NT2/D1 (cell line): ENCODE results near the gene PHF5A.

Source experiments
- DNase-seq: peaks from one replicate; pipeline ENCODE4 v3.0.0-alpha.2; 2011; ENCODE audit warnings: low read depth, low spot score
- H3K27me3 ChIP-seq: 2 replicates; pipeline ENCODE4 v1.6.0; 2011; ENCODE audit warnings: mild to moderate bottlenecking; ENCODE audit not compliant: insufficient read length, insufficient read depth
- H3K36me3 ChIP-seq: 2 replicates; pipeline ENCODE4 v1.6.1; 2011; ENCODE audit warnings: mild to moderate bottlenecking, low read length, mixed read lengths; ENCODE audit not compliant: insufficient read depth, insufficient read length
- H3K4me1 ChIP-seq: 2 replicates; pipeline ENCODE4 v1.5.1; 2011; ENCODE audit not compliant: insufficient read depth, insufficient read length
- H3K4me3 ChIP-seq: 2 replicates; pipeline ENCODE4 v1.5.1; 2011; ENCODE audit warnings: low read depth; ENCODE audit not compliant: insufficient read length
- H3K9ac ChIP-seq: 2 replicates; pipeline ENCODE4 v1.6.0; 2011; ENCODE audit warnings: low read depth; ENCODE audit not compliant: insufficient read length
- H3K9me3 ChIP-seq: 2 replicates; pipeline ENCODE4 v1.5.1; 2011; ENCODE audit warnings: mild to moderate bottlenecking, low read length; ENCODE audit not compliant: insufficient read depth
- SUZ12 ChIP-seq: IDR thresholded peaks from 2 replicates; pipeline ENCODE4 v1.6.1; 2011; ENCODE audit not compliant: insufficient read length, insufficient read depth; ENCODE audit errors: extremely low read depth
- YY1 ChIP-seq: IDR thresholded peaks from 2 replicates; pipeline ENCODE4 v1.6.1; 2011; ENCODE audit not compliant: insufficient read length, insufficient read depth
- ZNF274 ChIP-seq: IDR thresholded peaks from 2 replicates; pipeline ENCODE4 v1.6.1; 2011; ENCODE audit warnings: mild to moderate bottlenecking, low read depth, low read length

The PHF5A gene, protein sequence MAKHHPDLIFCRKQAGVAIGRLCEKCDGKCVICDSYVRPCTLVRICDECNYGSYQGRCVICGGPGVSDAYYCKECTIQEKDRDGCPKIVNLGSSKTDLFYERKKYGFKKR

DNA sequence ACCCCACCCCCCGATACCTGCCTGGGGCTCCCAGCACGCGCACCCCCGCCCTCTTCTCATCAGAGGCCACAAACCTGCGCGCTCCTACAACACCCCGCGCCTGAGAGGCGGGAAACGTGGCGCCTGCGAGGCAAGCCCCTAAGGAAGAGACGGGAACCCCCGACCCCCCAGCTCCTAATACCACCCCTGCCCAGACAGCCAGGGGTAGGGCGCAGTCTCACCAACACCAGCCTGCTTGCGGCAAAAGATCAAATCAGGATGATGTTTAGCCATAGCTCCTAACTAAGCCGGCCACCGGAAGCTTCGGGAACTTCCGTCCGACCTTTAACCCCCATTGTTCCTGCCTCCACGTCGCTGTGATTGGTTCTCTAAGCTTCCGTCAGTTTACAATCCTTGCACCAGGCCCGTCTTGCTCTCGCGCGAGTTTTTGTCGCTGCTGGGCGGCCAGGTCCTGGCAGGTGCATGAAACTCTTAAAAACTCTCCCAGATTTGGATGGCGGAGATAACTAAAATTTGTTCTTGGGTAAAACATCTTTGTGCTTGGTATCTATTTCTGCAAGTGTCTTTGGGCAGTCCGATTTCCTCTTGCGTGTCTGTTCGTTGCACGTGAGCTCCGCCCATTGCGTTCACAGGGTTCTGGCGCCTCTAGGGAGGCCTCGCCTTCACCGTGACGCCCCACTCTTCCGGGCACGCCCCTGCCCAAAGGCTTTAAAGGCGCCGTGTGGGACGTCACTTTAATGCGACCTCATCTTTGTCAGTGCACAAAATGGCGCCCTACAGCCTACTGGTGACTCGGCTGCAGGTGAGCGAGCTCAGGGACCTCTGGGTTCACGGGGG is at the start of gene PHF5A, which contains the start of gene ACO2:
PHF5A (minus strand) TSS at position 312 of the 837 bp plus-strand sequence; CDS start at position 273, 39 bp downstream.
ACO2 (plus strand) TSS at position 737 of the 837 bp plus-strand sequence; CDS start at position 767, 30 bp downstream.
- Histone ChIP-seq H3K9ac (peak within 1 kb of the TSS; percentile 84), H3K27me3 (no peaks in the 10 kb centered on the region), H3K4me1 (no peaks in the 10 kb centered on the region), H3K36me3 (peaks cover 61% of the 10 kb centered on the region), H3K4me3 (peak within 1 kb of the TSS; percentile 73), H3K9me3 (no peaks in the 10 kb centered on the region)
- TF ChIP-seq SUZ12 (no peak), YY1 (peak; percentile 89)
- DNase-seq, result peak; percentile 94

DNA sequence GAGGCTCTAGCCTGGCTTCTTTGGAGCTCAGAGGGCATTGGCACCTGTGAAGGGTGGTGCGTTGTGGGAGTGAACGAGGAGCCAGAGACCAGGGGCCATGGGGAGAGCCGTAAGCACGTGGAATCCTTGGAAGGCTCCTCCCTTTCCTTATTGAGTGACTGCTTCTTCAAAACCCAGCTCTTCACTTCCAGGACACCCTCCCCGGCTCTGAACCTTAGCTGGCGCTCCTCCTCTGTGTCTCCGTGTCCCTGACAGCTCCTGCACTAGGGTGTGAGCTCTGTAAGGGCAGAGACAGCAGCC is 49.5 kb upstream of the PHF5A start:
- Histone ChIP-seq H3K4me3 (no peak overlapping the region), H3K27me3 (no peaks in the 10 kb centered on the region), H3K36me3 (peaks cover 78% of the 10 kb centered on the region), H3K9me3 (no peaks in the 10 kb centered on the region), H3K4me1 (peaks cover 10% of the 10 kb centered on the region), H3K9ac (no peak overlapping the region)
- DNase-seq, result no peak
- TF ChIP-seq SUZ12 (no peak), YY1 (no peak), ZNF274 (no peak)

DNA sequence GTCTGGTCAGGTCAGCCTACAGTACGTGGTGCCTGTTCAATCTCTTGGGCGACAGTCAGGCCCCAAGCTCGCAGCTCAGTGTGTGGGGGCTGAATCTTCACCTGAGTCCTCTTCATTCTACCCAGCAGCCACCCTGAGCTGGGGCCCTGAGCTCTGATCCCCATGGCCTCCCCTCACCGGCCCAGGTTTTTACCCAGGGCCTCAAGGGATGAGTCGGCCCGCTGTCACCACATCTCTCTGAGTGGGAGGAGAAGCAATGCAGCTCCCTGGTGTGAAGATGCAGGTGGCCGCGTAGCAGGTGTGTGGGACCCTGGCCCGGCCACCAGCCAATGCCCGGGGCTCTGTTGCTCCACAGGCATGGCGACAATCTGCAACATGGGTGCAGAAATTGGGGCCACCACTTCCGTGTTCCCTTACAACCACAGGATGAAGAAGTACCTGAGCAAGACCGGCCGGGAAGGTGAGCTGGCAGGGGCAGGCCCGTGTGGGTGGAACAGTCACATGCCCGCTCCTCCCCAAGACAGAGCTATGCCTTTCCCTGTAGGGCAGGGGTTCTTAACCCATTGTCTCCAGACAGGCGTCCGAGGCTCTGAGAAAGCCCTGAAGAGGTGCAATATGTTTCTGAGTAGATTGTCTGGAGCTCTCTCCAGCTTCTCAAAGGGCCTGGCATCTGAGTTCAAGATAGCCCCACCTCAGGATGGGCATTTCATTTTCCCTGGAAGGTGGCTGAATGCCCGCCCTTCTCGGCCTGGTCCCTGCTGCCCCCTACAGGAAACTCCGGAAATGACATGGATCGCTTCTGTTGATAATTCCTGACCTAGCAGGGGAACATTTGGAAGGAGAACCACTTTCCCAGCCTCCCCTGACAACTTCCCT is 48.9 kb upstream of the PHF5A start:
- TF ChIP-seq YY1, result no peak
- no peak for TF ChIP-seq SUZ12
- no peak for TF ChIP-seq ZNF274
- Histone ChIP-seq H3K4me1 (peaks cover 14% of the 10 kb centered on the region), H3K4me3 (no peak overlapping the region), H3K27me3 (no peaks in the 10 kb centered on the region), H3K9ac (no peak overlapping the region), H3K36me3 (peaks cover 78% of the 10 kb centered on the region), H3K9me3 (no peaks in the 10 kb centered on the region)
- no peak for DNase-seq

- Histone ChIP-seq H3K4me3 (no peak overlapping the region), H3K36me3 (peaks cover 84% of the 10 kb centered on the region), H3K27me3 (no peaks in the 10 kb centered on the region), H3K9ac (no peak overlapping the region), H3K9me3 (no peaks in the 10 kb centered on the region), H3K4me1 (peaks cover 18% of the 10 kb centered on the region)
- DNase-seq, result no peak
- TF ChIP-seq YY1, result no peak
- no peak for TF ChIP-seq ZNF274
- no peak for TF ChIP-seq SUZ12
Measured at GRCh38 chr22:41516462-41516861, 48.0 kb upstream of the PHF5A start.

DNA sequence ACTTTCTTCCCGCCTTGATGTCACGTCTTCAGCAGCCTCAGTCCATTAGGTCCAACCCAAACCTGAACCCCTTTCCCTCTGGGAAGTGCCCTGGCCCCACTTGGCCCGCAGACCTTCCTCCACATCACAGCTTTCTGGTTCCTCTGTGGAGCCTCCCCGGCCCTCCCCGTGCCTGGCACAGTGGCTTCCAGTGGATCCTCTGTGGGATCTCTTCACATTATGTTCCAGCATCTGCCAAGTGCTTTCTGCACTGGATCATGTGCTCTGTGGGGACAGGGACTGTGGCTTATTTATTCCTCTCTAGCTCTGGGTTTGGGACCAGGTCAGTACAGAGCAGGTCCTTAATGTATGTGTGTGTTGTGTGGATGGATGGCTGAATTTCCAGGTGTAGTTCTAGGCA is 44.9 kb upstream of the PHF5A start:
- no peak for DNase-seq
- no peak for TF ChIP-seq YY1
- TF ChIP-seq ZNF274, result no peak
- no peak for TF ChIP-seq SUZ12
- H3K9ac ChIP-seq, result peak overlapping the region; percentile 64
- H3K36me3 ChIP-seq, result peaks cover 69% of the 10 kb centered on the region
- peaks cover 23% of the 10 kb centered on the region for H3K4me1 ChIP-seq
- no peak overlapping the region for H3K4me3 ChIP-seq
- no peaks in the 10 kb centered on the region for H3K27me3 ChIP-seq
- H3K9me3 ChIP-seq, result no peaks in the 10 kb centered on the region

- peaks cover 71% of the 10 kb centered on the region for H3K36me3 ChIP-seq
- no peak for TF ChIP-seq YY1
- no peak for TF ChIP-seq SUZ12
- TF ChIP-seq ZNF274, result no peak
- no peak overlapping the region for H3K4me3 ChIP-seq
- DNase-seq, result peak; percentile 58
- H3K27me3 ChIP-seq, result no peaks in the 10 kb centered on the region
- H3K9me3 ChIP-seq, result no peaks in the 10 kb centered on the region
- H3K9ac ChIP-seq, result peak overlapping the region; percentile 64
- H3K4me1 ChIP-seq, result peaks cover 23% of the 10 kb centered on the region
Measured at GRCh38 chr22:41512421-41513194, 44.1 kb upstream of the PHF5A start.
